SK-N-SH treated with all-trans-retinoic acid at 6 μM for 48 hours (cell line): ENCODE measurements around the gene CRTC3.

Experiments used
- ATAC-seq: fragments of 200-7000 bp; cut with Tn5 transposase; 3 replicates; pipeline ENCODE4 v1.9.1; 2020; ENCODE audit warnings: mild to moderate bottlenecking, moderate library complexity
- ARNTL ChIP-seq: fragments of 450-650 bp; formaldehyde crosslinking; IDR thresholded peaks from 2 replicates; pipeline ENCODE4 v1.5.0; 2020; ENCODE audit warnings: low read depth, mild to moderate bottlenecking, moderate library complexity, borderline replicate concordance
- BACH2 ChIP-seq: fragments of 250-450 bp; sonication (Bioruptor Pico); IDR thresholded peaks from 2 replicates; pipeline ENCODE4 v1.9.0; 2021; ENCODE audit warnings: mild to moderate bottlenecking, borderline replicate concordance
- CREB5 ChIP-seq: fragments of 250-450 bp; sonication (Bioruptor Pico); IDR thresholded peaks from 2 replicates; pipeline ENCODE4 v1.5.1; 2020; ENCODE audit warnings: low read depth, mild to moderate bottlenecking, moderate library complexity
- CSDC2 ChIP-seq: fragments of 250-450 bp; sonication (Bioruptor Pico); IDR thresholded peaks from 2 replicates; pipeline ENCODE4 v1.5.0; 2020; ENCODE audit warnings: mild to moderate bottlenecking, moderate library complexity
- CSRNP3 ChIP-seq: fragments of 250-450 bp; sonication (Bioruptor Pico); IDR thresholded peaks from 2 replicates; pipeline ENCODE4 v1.5.1; 2021; ENCODE audit warnings: mild to moderate bottlenecking, moderate library complexity
- ESRRG ChIP-seq: fragments of 250-450 bp; sonication (Bioruptor Pico); IDR thresholded peaks from 2 replicates; pipeline ENCODE4 v1.6.1; 2021; ENCODE audit warnings: mild to moderate bottlenecking
- GLIS3 ChIP-seq: fragments of 250-450 bp; sonication (Bioruptor Pico); IDR thresholded peaks from 2 replicates; pipeline ENCODE4 v1.5.0; 2020; ENCODE audit warnings: mild to moderate bottlenecking, moderate library complexity
- OSR1 ChIP-seq: fragments of 250-450 bp; sonication (Bioruptor Pico); IDR thresholded peaks from 2 replicates; pipeline ENCODE4 v1.8.0; 2022; ENCODE audit warnings: moderate library complexity, mild to moderate bottlenecking, inconsistent platforms
- PATZ1 ChIP-seq: fragments of 250-450 bp; sonication (Bioruptor Pico); IDR thresholded peaks from 2 replicates; pipeline ENCODE4 v1.8.0; 2020; ENCODE audit warnings: mild to moderate bottlenecking, moderate library complexity, borderline replicate concordance
- POU6F1 ChIP-seq: fragments of 250-450 bp; sonication (Bioruptor Pico); IDR thresholded peaks from 2 replicates; pipeline ENCODE4 v1.8.0; 2021; ENCODE audit warnings: low read depth, mild to moderate bottlenecking, moderate library complexity, borderline replicate concordance
- PPARA ChIP-seq: fragments of 250-450 bp; sonication (Bioruptor Pico); IDR thresholded peaks from 2 replicates; pipeline ENCODE4 v1.5.0; 2020; ENCODE audit warnings: mild to moderate bottlenecking, borderline replicate concordance
- SNAI2 ChIP-seq: fragments of 250-450 bp; sonication (Bioruptor Pico); IDR thresholded peaks from 2 replicates; pipeline ENCODE4 v1.5.0; 2020; ENCODE audit warnings: mild to moderate bottlenecking, moderate library complexity
- TCF4 ChIP-seq: fragments of 250-450 bp; sonication (Bioruptor Pico); IDR thresholded peaks from 2 replicates; pipeline ENCODE4 v1.8.0; 2021; ENCODE audit warnings: mild to moderate bottlenecking, moderate library complexity, borderline replicate concordance
- TOX ChIP-seq: fragments of 250-450 bp; sonication (Bioruptor Pico); IDR thresholded peaks from 2 replicates; pipeline ENCODE4 v1.8.0; 2021; ENCODE audit warnings: mild to moderate bottlenecking, moderate library complexity, borderline replicate concordance
- TSHZ2 ChIP-seq: fragments of 250-450 bp; sonication (Bioruptor Pico); IDR thresholded peaks from 2 replicates; pipeline ENCODE4 v1.5.0; 2020; ENCODE audit warnings: mild to moderate bottlenecking, moderate library complexity
- ZC3H10 ChIP-seq: fragments of 250-450 bp; sonication (Bioruptor Pico); IDR thresholded peaks from 2 replicates; pipeline ENCODE4 v1.5.1; 2021; ENCODE audit warnings: mild to moderate bottlenecking, moderate library complexity
- ZFP3 ChIP-seq: fragments of 250-450 bp; sonication (Bioruptor Pico); IDR thresholded peaks from 2 replicates; pipeline ENCODE4 v1.5.0; 2020; ENCODE audit warnings: mild to moderate bottlenecking, moderate library complexity
- ZFP30 ChIP-seq: fragments of 450-650 bp; formaldehyde crosslinking; IDR thresholded peaks from 2 replicates; pipeline ENCODE4 v1.5.0; 2022; ENCODE audit warnings: mild to moderate bottlenecking, moderate library complexity
- ZNF565 ChIP-seq: fragments of 450-650 bp; formaldehyde crosslinking; conservative IDR thresholded peaks from 2 replicates; pipeline ENCODE4 v1.5.0; 2020; ENCODE audit warnings: low read depth, mild to moderate bottlenecking, moderate library complexity
- ZNF70 ChIP-seq: fragments of 450-650 bp; formaldehyde crosslinking; IDR thresholded peaks from 2 replicates; pipeline ENCODE4 v1.5.0; 2020; ENCODE audit warnings: mild to moderate bottlenecking, moderate library complexity

Gene CRTC3

GRCh38 chr15:90680371-90680935, 150.7 kb downstream of the CRTC3 start:
- peak; percentile 96 for ATAC-seq
- TF ChIP-seq GLIS3 (CRISPR knock-in tag) (no peak), CSDC2 (CRISPR knock-in tag) (peak; percentile 51; the same call in 1 of the 2 replicates), SNAI2 (CRISPR knock-in tag) (no peak), OSR1 (0 out of 2 replicates have a peak, but pooled peaks have one; percentile 24), TCF4 (CRISPR knock-in tag) (no peak), TOX (peak; percentile 49; the same call in 1 of the 2 replicates), ARNTL (CRISPR knock-in tag) (no peak), ZNF70 (CRISPR knock-in tag) (no peak), PATZ1 (no peak), CREB5 (no peak), POU6F1 (CRISPR knock-in tag) (no peak)
- TF ChIP-seq, all 23 proteins: peak for 3

- TF ChIP-seq ZC3H10 (CRISPR knock-in tag): no peak
- TF ChIP-seq CSRNP3 (CRISPR knock-in tag): no peak
- TF ChIP-seq OSR1: no peak
- TF ChIP-seq TSHZ2 (CRISPR knock-in tag): no peak
- no peak for TF ChIP-seq CREB5
- TF ChIP-seq ZFP30: no peak
- TF ChIP-seq ZNF565 (CRISPR knock-in tag): no peak
- no peak for TF ChIP-seq POU6F1 (CRISPR knock-in tag)
- TF ChIP-seq PATZ1: no peak
- TF ChIP-seq ZFP3 (CRISPR knock-in tag): no peak
- TF ChIP-seq TOX: no peak
- no peak for TF ChIP-seq ESRRG
- no peak for TF ChIP-seq PPARA (CRISPR knock-in tag)
- TF ChIP-seq GLIS3 (CRISPR knock-in tag): no peak
- no peak for TF ChIP-seq BACH2 (CRISPR knock-in tag)
- no peak for TF ChIP-seq ARNTL (CRISPR knock-in tag)
- ATAC-seq: peak; percentile 48
Measured at GRCh38 chr15:90681056-90681455, 151.3 kb downstream of the CRTC3 start.
